CD14-positive monocyte (primary cell): ENCODE data around the gene ZDHHC9. TPM values are rescaled to one million over a fixed set of nuclear protein-coding genes. Genes with fewer than 3 reads are reported as not detected.

ENCODE experiments used
- DNase-seq, 3 donors: peaks; one replicate each; pipeline ENCODE4 v3.0.0-alpha.2; 2011 to 2022
- H2AFZ ChIP-seq: 2 replicates; pipeline ENCODE4 v1.6.0; 2012; ENCODE audit warnings: mild to moderate bottlenecking, low read depth, low read length, inconsistent platforms; ENCODE audit not compliant: insufficient read depth, poor library complexity, severe bottlenecking
- H3K27ac ChIP-seq, 2 donors: 1 replicate in 1 of 2; 2 replicates in 1 of 2; pipeline ENCODE4 v1.5.1; 2012 to 2013; ENCODE audit warnings: low read length in 2 of 2, control low read depth in 1 of 2, inconsistent platforms in 1 of 2, low read depth in 1 of 2, mild to moderate bottlenecking in 1 of 2
- H3K27me3 ChIP-seq, 2 donors: one replicate each; pipeline versions ENCODE4 v1.6.0 to v1.6.1; 2011 to 2013; ENCODE audit warnings: low read length in 2 of 2; ENCODE audit not compliant: control insufficient read depth in 2 of 2, insufficient read depth in 2 of 2
- H3K36me3 ChIP-seq, 2 donors: replicated peaks in 1 of 2; 1 replicate in 1 of 2; 2 replicates in 1 of 2; pipeline versions ENCODE4 v1.5.1 to v1.6.1; 2012 to 2013; ENCODE audit warnings: low read length in 2 of 2, control low read depth in 1 of 2, inconsistent platforms in 1 of 2, mild to moderate bottlenecking in 1 of 2; ENCODE audit not compliant: insufficient read depth in 2 of 2, control insufficient read depth in 1 of 2
- H3K4me1 ChIP-seq, 2 donors: 1 replicate in 1 of 2; 2 replicates in 1 of 2; pipeline versions ENCODE4 v1.5.1 to v1.6.1; 2012 to 2013; ENCODE audit warnings: low read length in 2 of 2, control low read depth in 1 of 2, inconsistent platforms in 1 of 2, mild to moderate bottlenecking in 1 of 2, moderate library complexity in 1 of 2; ENCODE audit not compliant: insufficient read depth in 2 of 2, control insufficient read depth in 1 of 2
- H3K4me2 ChIP-seq: replicated peaks from 2 replicates; pipeline ENCODE3; 2012; ENCODE audit warnings: low read length, moderate library complexity, mild to moderate bottlenecking; ENCODE audit not compliant: poor library complexity, severe bottlenecking; ENCODE audit errors: extremely low read depth
- H3K4me3 ChIP-seq, 3 experiments: fragments of 200-600 bp in 1 of 3; sonication (generic) in 1 of 3; replicated peaks in 1 of 3; 1 replicate in 2 of 3; 2 replicates in 1 of 3; pipeline ENCODE4 v1.5.1; 2011 to 2013; ENCODE audit warnings: low read length in 3 of 3, mild to moderate bottlenecking in 3 of 3, control low read depth in 2 of 3, low read depth in 2 of 3, inconsistent platforms in 1 of 3, moderate library complexity in 1 of 3
- H3K79me2 ChIP-seq: 2 replicates; pipeline ENCODE4 v1.6.0; 2012; ENCODE audit warnings: mild to moderate bottlenecking, control low read depth, inconsistent platforms, low read length, moderate library complexity; ENCODE audit not compliant: insufficient read depth
- H3K9ac ChIP-seq: 2 replicates; pipeline ENCODE4 v1.6.0; 2017; ENCODE audit warnings: low read length, mild to moderate bottlenecking; ENCODE audit not compliant: insufficient read depth, poor library complexity, severe bottlenecking
- H3K9me3 ChIP-seq, 2 donors: replicated peaks in 1 of 2; 1 replicate in 1 of 2; 2 replicates in 1 of 2; pipeline versions ENCODE4 v1.5.1 to v1.6.1; 2012 to 2013; ENCODE audit warnings: low read length in 2 of 2, control low read depth in 1 of 2; ENCODE audit not compliant: control insufficient read depth in 1 of 2, insufficient read depth in 1 of 2
- H4K20me1 ChIP-seq: 2 replicates; pipeline ENCODE4 v1.6.0; 2012; ENCODE audit warnings: mild to moderate bottlenecking, low read length, control low read depth, moderate library complexity; ENCODE audit not compliant: insufficient read depth
- H3K27ac Mint-ChIP-seq, 7 donors: one replicate each; pipeline ENCODE4 v1.8.0; 2020; ENCODE audit warnings: mild to moderate bottlenecking in 7 of 7, mixed read lengths in 7 of 7, moderate library complexity in 6 of 7, inconsistent platforms in 2 of 7
- H3K27me3 Mint-ChIP-seq, 3 donors: one replicate each; pipeline ENCODE4 v1.8.0; 2021 to 2022; ENCODE audit warnings: low read depth in 3 of 3, mild to moderate bottlenecking in 3 of 3, mixed read lengths in 3 of 3, moderate library complexity in 3 of 3, inconsistent platforms in 1 of 3
- H3K36me3 Mint-ChIP-seq, 2 donors: one replicate each; pipeline ENCODE4 v1.8.0; 2020; ENCODE audit warnings: mixed read lengths in 2 of 2, inconsistent platforms in 1 of 2, mild to moderate bottlenecking in 1 of 2
- H3K4me1 Mint-ChIP-seq: one replicate; pipeline ENCODE4 v1.8.0; 2020; ENCODE audit warnings: mild to moderate bottlenecking, mixed read lengths
- H3K4me3 Mint-ChIP-seq, 2 donors: one replicate each; pipeline ENCODE4 v1.8.0; 2020; ENCODE audit warnings: mild to moderate bottlenecking in 2 of 2, mixed read lengths in 2 of 2, moderate library complexity in 1 of 2
- H3K9me3 Mint-ChIP-seq, 7 donors: one replicate each; pipeline ENCODE4 v1.8.0; 2020 to 2022; ENCODE audit warnings: mixed read lengths in 7 of 7, mild to moderate bottlenecking in 6 of 7, moderate library complexity in 6 of 7, inconsistent platforms in 2 of 7
- WGBS: methylation state at CpG from one replicate; pipeline ENCODE4 v1.1.5; 2013; ENCODE audit warnings: missing lambda C conversion rate; ENCODE audit not compliant: insufficient coverage; 5-methylcytosine and 5-hydroxymethylcytosine counted together
- intact Hi-C, 2 donors: fragments of 100-400 bp; cut with micrococcal nuclease; formaldehyde crosslinking; loops; one replicate each; pipeline versions ENCODE4 v1.15.0 to v1.15.1; 2023
- polyA plus RNA-seq, 3 donors: library from polyadenylated mRNA; depleted of rRNA in 1 of 3; unstranded in 2 of 3; stranded (reverse) in 1 of 3; fragments of 300-500 nt in 2 of 3; fragments of >200 nt in 1 of 3; fragmentation: Illumina TruSeq in 2 of 3; gene quantifications; 1 replicate in 2 of 3; 2 replicates in 1 of 3; pipeline ENCODE4 v1.2.3, GENCODE V29; 2012 to 2021
- TF ChIP-seq, protein P1 (sequence below): fragments of 200-600 bp; IDR thresholded peaks from one replicate; pipeline ENCODE4 v1.8.0; 2022; ENCODE audit warnings: antibody characterized with exemption, mild to moderate bottlenecking

Gene ZDHHC9
- polyA plus RNA-seq, 3 donors, result 1.5 to 2.8 (median 2.7) TPM

DNA sequence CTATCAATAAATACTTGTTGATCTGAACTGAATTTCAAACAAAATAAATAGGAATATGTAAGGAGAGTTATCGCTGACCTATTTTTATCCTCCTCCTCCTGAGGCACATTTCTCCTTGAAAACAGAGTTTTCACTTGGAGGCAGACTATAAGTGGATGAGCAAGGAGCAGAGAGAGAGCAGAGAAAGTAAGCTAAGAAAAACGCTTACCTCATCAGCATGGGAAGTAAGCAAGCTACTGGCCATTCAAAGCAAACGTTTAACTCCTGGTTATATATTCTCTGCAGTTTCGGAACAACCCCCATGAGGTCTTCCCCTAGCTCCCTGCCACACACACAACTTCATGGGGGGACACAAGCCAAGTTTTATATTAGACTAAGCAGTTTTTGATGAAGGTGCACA, 13.2 kb downstream of the ZDHHC9 start:
- Histone ChIP-seq H3K4me2 (no peak overlapping the region), H3K36me3 (no peaks in the 10 kb centered on the region), H2AFZ (no peak overlapping the region), H3K27ac (no peak overlapping the region), H3K9ac (no peak overlapping the region), H3K9me3 (no peaks in the 10 kb centered on the region), H3K4me3 (no peak overlapping the region), H4K20me1 (no peaks in the 10 kb centered on the region), H3K4me1 (no peaks in the 10 kb centered on the region), H3K27me3 (no peaks in the 10 kb centered on the region), H3K79me2 (no peaks in the 10 kb centered on the region)
- Mint-ChIP-seq H3K27ac (no peak overlapping the region), H3K36me3 (peaks cover 0 to 2% of the 10 kb centered on the region in 2 donors), H3K27me3 (peaks cover 0 to 3% (median 2%) of the 10 kb centered on the region in 3 donors), H3K9me3 (no peaks in the 10 kb centered on the region), H3K4me1 (peaks cover 7% of the 10 kb centered on the region), H3K4me3 (no peak overlapping the region)
- intact Hi-C loops, result no loop called here
- DNase-seq, result no peak
- TF ChIP-seq, protein P1, sequence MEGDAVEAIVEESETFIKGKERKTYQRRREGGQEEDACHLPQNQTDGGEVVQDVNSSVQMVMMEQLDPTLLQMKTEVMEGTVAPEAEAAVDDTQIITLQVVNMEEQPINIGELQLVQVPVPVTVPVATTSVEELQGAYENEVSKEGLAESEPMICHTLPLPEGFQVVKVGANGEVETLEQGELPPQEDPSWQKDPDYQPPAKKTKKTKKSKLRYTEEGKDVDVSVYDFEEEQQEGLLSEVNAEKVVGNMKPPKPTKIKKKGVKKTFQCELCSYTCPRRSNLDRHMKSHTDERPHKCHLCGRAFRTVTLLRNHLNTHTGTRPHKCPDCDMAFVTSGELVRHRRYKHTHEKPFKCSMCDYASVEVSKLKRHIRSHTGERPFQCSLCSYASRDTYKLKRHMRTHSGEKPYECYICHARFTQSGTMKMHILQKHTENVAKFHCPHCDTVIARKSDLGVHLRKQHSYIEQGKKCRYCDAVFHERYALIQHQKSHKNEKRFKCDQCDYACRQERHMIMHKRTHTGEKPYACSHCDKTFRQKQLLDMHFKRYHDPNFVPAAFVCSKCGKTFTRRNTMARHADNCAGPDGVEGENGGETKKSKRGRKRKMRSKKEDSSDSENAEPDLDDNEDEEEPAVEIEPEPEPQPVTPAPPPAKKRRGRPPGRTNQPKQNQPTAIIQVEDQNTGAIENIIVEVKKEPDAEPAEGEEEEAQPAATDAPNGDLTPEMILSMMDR, result no peak
- WGBS, result no CpG with 5 or more reads among the region's 4 CpGs

- Mint-ChIP-seq H3K4me3 (no peak overlapping the region), H3K27me3 (peaks cover 0 to 2% (median 0%) of the 10 kb centered on the region in 3 donors), H3K4me1 (peaks cover 14% of the 10 kb centered on the region), H3K27ac (no peak overlapping the region), H3K9me3 (peaks cover 0 to 3% (median 0%) of the 10 kb centered on the region in 7 donors), H3K36me3 (peaks cover 0 to 2% of the 10 kb centered on the region in 2 donors)
- Histone ChIP-seq H3K9me3 (no peaks in the 10 kb centered on the region), H3K27me3 (no peaks in the 10 kb centered on the region), H3K9ac (no peak overlapping the region), H3K79me2 (no peaks in the 10 kb centered on the region), H3K4me1 (peaks cover 8 to 9% of the 10 kb centered on the region in 2 donors), H3K27ac (no peak overlapping the region), H3K36me3 (no peaks in the 10 kb centered on the region), H3K4me3 (no peak overlapping the region), H4K20me1 (no peaks in the 10 kb centered on the region), H2AFZ (no peak overlapping the region), H3K4me2 (no peak overlapping the region)
- no peak for DNase-seq
- TF ChIP-seq, protein P1, result no peak
- intact Hi-C loops, result loop anchor here (10.0 kb wide), 2 partner anchors 191 to 221 kb away; no protein-coding TSS in a partner anchor
- no CpG with 5 or more reads among the region's 4 CpGs for WGBS
These were observed 17.8 kb downstream of the ZDHHC9 start for GRCh38 chrX:129825746-129826505.
